HG02571 (cell line): ENCODE data around the gene INSIG2.
"Not testable (repeated sequence)": the region's sequence is repeated elsewhere in the genome, so short reads cannot be mapped to it uniquely, and the experiment has no call there.

ENCODE experiments used
- ATAC-seq: cut with Tn5 transposase; IDR thresholded peaks from one replicate; pipeline ENCODE4 v1.9.1; 2021; ENCODE audit warnings: mild to moderate bottlenecking, moderate library complexity; ENCODE audit not compliant: unreplicated experiment

The INSIG2 gene

DNA sequence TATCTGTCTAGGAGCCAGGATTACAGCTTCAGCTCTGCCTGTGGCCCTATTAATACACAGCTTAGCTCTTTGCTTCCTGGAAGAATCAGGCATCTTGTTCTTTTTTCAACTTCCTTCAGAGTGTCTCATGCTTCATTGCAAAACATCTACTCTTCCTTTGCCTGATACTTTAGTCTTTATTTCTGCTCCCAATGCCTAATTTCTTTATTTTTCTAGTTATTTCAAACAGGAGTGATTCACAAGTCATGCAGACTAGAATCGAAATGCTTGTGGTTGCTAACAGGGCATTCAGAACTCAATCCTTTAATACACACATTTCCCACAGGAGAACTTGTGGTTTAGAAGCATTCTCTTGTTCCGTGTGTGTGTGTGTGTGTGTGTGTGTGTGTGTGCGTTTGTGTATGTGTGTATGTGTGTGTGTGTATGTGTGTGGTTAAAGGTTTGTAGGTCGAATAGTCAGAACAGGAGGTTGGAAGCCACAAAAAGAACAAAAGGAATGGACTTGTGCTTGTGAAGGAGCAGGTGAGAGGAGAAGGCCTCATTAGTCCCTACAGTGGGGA, 28.3 kb upstream of the INSIG2 start:
- ATAC-seq: no peak

DNA sequence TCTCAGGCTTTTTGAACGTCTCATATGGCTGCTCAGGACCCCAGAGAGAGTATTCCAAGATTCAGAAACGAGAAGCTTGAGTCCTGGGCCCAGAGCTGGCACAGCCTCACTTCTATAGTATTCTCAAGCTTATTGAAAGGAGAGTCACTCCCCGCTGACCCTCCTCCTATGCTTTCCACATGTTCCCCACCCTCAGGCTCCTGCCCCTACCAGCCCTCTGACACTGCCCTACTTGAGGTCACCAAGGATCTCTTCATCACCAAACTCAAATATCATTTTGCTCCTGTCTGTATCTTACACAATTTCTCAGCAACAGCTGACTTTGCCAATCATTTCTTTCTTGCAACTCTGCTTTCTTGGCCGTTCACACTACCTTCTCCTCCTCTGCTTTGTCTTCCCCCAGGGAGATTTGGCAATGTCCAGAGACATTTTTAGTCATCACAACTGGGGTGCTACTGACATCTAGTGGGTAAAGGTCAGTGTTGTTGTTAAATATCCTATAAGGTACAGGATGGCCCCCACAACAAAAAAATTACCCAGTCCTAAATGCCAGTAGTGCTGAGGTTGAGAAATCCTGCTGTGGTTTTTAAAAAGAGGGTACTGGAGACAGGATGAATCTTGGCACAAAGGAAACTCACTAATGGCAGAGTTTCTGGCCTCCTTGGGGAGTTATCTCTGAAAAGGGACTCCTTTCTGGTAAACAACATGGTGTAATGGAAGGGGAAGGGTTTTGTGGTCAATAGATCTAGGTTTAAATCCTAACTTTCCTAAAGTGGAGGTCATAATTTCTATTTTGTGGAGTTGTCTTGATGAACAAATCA, 26.9 kb upstream of the INSIG2 start:
- peak; percentile 63 for ATAC-seq

DNA sequence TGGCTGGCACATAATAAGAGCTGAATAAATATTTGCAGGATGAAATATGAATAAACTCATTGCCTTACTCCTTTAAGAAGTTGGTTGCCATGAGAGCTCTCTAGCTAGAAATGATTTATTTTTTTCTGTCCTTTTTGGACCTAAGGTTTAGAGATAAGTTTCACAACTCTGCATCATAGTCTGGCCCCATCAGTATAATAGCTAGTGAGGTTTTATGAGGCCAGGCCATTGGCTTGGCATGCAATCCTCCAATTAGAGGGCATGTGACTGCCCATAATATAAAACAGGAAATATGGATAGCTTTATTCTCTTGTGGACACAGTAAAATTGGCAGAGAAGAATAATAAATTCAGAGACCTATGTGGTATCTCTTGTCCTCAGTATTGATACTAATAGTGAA, 26.2 kb upstream of the INSIG2 start:
- no peak for ATAC-seq

DNA sequence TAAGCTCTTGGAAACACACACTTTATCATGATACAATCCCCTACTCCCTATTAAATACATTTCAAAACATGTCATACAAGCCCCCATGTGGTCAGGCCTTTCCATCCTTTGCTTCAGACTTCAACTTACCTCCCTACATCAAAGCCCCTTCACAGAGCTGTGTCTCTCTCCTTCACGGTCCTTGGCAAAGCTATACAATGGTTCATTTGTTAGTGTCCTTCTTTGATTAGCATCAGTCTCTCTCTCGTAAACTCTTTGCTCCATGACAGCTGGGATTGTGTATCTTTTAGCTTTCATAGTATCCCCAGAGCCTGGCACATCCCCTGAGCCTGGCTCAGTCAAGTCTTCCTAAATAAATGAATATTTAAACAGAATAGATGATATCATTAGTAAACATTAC, 25.6 kb upstream of the INSIG2 start:
- no peak for ATAC-seq

DNA sequence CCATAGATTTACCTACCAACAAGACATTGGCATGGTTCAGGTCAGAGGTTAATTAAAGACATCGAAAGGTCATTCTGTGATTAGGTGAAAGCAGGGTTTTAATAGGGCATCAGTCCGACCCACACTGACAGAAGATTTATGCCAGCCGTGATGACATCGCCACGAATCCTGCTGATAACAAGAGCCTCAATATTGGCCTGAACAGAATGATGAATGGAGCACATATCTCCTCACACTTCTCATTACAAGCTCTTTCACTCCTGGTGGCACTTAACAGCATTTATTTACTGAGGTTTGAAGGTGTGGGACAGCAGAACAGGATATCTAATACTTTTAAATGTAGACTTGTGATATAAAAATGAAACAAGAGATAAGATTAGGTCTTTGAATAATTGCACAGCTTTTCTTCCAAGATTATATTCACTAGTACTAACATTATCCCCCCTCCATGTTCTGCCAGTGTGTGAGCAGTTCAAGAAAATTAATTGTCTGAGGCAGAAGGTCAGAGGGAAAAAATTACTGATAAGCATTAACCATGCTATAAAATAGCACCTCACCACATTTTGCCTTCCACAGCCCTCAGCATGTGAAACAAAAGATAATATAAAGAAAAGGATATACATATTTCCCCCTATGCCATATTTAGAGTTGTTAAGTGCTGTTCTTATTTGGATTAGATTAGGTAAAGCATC, 23.1 kb upstream of the INSIG2 start:
- no peak for ATAC-seq

DNA sequence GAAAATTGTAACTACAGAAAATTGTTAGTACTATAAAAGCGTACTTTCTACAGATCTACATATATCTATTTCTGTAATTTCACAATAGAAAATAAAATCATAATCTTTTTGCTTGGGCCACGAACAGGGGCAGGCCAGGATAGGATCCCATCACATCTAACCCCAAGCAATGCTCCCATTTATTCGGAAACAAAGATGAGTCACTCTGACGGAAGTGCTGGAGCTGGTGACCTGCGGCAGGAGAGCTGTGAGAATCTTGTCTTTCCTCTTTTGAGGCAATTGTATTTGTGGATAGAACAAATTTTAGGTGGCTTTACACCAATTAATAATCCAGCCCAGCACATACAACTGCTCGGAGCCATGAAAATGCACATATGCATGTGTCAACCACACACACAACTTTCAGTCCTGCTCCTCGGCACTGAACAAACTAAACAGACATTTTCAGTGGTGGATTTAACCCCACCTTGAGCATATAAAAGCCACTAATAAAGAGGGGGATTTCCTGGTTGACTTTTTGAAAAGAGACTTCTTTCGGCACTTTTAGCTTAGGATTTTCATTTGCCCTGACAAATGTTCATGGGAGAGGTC, 22.3 kb upstream of the INSIG2 start:
- no peak for ATAC-seq

DNA sequence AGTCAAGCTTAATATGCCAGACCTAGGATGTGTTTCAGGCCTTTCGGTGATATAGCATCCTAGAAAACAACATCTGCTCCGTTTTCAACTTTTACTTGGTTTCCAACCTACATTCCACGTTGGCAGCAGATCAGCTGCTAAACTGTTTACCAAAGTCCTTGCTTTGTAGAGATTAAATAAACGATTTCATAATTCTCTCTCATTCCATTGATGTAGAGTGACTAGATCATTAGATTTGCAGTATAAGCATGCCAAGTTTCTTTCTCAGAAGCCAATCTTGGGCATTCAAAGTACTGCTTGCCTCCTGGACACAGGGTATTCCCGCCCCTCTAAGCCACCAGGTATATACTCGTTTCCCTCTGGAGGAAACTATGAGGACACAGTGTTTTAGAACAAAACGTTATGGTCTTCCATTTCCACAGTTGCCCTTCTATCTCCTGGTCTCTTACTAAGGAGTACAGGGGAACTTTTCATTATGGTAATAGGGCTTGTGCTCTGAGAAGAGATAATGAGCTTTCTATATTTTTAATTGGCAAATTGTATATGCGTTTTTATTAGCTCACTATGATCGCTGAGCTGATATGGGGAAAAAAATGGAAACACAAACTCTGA, 10.5 kb upstream of the INSIG2 start:
- no peak for ATAC-seq

DNA sequence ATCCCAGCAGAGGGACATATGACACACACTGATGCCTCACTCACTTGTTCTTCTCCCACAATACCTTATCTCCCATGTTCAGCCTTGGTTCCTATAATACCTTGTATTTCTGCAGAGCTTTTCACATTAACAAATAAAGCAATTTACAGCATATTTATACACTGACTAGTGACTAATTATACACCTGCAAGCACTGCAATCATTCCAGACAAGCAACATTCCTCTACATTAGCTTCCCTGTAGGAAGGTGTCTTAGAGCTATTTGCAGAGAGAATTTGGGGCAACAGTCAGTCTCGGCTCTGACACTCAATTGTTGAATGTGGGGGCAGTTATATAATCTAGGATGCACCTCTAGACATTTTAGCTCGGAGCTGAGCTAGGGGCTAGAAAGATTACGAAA, 9.5 kb upstream of the INSIG2 start:
- no peak for ATAC-seq

DNA sequence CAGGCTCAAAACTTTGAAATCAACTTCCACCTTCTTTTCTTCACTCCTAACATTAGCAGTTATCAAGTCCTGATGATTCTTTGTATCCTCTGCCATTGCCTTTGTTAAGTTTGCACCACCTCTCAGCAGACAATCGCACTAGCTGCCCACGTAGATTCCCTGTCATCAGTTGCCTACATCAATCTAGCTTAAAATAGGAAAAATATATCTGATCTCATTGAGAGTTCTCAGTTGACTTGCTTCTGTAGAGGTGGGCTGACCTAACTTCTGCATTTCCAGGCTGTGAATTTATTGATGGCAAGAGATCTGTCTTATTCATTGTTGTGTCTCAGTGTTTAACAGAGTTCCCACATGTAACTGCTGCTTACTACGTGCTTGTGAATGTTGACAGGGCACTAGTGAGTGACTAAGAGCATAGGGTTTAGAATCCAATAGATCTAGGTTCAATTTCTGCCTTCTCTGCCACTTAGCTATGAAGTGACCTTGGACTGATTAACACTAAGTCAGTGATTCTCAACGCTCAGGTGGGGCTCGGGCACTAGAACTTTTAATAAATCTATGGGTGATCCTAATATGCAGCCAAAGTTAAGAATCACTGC, 3.7 kb upstream of the INSIG2 start:
- ATAC-seq: no peak

DNA sequence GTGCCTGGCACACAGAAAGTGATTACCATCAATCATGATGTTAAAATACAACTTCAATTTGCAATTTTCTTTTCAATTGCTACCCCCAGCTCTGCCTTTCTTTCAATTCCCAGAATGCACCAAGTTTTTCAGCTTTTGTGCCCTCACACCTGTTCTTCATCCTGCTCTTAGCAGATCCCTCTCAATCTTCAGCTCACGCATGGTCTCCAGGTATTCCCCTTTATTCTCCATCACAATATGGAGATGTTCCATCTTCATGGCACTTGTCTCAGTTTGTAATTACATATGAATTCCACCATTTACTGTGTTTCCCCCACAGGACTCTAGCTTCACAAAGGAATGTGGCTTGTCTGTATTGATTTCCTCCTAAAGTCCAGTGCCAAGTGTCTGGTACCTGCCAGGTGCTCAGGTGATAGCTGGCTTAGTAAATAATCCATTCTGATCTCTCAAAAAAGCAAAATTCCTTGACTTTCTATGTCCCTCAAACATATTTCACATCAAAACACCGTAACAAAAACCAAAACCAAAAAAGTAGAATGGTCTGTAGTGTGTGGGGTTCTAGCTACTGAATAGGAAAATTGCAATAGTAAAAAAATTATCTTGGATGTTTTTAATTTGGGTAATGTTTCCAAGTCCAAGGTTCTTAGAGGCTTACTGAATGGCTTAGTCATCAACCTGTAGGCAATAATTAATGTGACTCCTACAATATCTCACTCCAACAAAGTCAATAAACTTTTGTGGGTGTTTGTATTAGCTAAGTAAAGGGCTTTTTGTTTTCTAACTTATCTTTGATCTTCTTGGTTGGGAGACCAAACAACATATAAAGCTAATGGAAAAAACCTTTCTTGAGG, 2.9 kb upstream of the INSIG2 start:
- no peak for ATAC-seq

DNA sequence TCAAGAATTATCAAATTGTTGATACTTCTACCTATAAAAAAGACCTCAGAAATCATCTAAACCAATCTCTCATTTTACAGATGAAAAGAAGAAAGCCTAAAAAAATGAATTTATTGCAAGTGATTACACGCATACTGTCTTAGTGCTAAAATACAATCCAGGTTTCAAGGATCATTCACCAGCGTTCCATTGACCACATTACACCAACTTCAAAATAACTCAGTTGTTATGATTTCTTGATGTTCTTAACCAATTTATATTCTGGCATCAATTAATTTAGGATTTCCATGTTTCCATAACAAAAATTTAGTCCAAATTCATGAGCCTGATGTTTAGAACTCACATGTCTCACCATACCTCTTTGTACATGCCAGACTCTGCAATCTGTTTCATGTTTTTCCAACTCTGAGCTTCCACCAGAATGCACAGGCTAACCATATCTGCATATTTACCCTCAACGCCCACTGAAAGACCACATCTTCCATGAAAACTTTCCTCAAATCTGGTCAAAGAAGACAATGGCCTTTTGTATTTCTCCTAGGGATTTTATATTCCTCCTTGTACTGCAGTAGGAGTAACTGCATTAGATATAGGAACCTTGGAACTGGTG, 2.1 kb upstream of the INSIG2 start:
- ATAC-seq: no peak

DNA sequence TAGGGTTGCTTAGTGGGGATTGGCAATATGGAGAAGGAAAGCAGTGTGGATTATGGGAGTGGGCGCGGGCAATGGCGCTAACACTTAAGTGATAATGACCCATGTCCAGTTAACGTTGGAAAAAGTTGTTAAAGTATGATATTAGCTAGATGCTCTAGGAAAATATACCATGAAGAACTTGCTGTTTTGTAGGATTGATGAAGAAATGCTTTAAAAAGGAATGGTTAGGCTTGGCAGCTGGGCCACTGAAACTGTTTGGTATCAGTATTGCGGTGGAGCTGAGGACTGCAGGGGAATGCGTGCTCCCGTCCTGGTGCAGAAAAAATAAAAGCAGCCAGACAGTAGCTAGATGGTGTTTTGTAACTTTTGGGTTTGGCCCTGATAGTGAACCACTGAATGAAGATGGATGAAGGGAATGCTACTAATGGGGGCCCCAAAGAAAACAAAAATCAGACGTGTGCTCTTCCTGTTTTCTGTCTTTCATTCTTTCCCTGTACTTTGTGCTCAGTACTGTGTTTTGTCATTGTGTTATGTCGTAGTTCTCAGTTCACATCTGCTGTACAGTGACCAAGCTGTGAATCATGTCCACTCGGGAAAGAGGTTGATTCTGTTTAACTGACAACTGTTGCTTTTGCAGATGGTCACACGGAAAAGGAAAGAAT, 999 bp downstream of the INSIG2 start:
- ATAC-seq: peak; percentile 31

DNA sequence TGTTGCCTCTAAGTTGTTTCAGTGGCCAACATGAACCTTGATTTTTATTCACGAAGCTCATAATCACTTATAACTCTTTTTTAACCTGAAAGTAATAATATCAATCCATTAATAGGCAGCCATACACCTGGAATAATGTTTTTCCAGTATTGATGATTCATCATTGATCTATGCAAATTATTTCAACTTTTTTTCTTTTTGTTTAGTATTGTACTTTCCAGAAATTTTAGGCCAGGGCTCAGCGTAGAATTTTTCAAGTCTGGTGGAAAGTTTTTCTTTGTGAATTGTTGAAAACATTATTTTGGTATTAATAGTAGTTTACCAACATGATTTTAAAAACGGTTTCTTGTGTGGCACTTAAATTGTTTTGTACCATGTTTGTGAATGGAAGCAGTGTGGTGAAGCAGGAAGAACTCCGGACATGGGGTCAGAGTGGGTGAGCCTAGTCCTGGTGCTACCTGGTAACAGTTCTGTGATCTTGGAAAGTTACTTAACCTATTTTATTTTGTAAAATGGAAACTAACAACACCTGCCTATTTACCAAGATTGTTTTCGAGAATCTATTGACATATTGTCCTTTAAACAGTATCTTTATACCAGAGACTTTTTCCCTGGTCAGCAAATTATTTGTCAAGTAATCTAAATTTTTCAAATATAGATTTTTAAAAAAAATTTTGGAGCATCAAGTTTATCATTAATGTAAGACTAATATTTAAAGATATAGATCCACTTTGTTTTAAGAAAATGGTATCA, 2.3 kb downstream of the INSIG2 start:
- ATAC-seq: no peak

DNA sequence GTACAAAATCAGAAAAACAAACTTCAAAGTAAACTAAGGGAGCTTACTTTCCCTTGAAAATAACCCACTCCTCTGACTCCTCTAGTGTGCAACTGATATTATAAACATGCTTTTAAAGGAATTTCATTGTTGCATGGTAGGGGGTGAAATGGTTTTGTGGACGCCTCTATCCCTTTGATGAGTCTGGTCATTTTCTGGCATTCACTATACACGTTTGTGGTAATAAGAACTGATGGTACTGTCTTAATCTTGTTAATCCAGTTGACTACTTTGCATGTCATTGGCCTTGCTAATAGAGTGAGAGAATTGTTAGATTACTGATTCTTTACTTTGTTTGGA, 2.8 kb downstream of the INSIG2 start:
- no peak for ATAC-seq

DNA sequence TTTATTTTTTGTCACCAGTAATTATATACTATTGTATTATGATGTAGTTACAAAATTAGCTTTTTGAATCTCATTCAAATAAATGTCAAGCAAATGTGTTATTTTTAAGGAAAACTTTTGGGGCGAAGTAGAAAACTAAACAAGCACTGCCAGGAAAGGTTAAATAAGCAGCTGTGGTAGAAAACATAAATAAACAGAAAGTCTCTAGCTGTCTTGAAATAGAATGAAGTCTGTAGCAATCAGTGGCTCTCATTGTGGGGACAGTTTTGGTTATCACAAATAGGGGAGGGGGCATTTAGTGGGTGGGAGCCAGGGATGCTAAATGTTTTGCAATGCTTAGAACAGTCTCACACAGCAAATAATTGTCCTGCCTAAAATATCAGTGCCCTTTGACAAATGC, 3.4 kb downstream of the INSIG2 start:
- ATAC-seq: no peak

DNA sequence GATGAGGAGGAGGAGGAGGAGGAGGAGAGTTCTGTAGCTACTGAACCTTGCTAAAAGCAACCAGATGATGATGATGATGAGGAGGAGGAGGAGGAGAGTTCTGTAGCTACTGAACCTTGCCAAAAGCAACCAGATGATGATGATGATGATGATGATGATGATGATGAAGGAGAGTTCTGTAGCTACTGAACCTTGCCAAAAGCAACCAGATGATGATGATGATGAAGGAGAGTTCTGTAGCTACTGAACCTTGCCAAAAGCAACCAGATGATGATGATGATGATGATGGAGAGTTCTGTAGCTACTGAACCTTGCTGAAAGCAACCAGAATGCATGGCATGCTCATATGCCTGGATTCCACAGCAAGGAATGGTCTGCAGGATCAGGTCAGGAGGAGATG, 5.8 kb downstream of the INSIG2 start:
- not testable (repeated sequence) for ATAC-seq

DNA sequence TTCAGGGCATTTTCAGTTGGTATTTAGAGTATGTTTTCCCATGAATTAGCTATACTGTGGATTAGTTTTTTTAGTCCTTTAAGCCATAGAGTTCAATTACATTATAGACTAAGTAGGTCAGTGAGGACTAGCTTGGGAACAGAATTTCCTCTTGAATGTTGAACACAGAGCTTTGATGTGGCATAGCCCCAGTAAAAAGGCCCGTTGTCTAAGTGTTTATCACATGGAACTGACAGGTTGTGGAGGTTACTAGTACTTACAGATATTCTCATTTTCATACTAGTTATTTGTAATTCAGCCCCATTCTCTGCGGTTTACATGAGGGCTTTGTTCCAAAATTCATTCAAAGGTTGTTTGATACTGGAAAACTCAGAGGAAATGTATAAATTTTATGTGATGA, 6.2 kb downstream of the INSIG2 start:
- no peak for ATAC-seq

DNA sequence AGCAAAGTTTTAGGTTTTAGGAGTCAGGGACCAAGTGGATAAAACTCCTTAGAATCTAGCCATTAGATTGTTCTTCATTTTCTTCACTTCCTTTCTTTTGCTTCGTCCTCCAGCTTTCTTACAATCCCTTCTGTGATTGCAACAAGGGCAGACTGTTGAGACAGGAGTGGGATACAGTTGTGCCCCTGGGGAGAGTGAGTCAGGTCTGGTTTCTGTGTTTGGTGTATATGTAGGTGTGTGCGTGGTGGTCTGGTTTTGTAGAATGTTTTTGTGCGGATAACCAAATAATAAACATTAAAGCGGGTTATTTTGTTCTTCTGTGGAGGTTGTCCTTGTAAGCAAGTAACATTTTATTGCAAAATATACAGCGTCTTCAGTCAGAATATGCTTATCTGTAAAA, 7.3 kb downstream of the INSIG2 start:
- no peak for ATAC-seq

DNA sequence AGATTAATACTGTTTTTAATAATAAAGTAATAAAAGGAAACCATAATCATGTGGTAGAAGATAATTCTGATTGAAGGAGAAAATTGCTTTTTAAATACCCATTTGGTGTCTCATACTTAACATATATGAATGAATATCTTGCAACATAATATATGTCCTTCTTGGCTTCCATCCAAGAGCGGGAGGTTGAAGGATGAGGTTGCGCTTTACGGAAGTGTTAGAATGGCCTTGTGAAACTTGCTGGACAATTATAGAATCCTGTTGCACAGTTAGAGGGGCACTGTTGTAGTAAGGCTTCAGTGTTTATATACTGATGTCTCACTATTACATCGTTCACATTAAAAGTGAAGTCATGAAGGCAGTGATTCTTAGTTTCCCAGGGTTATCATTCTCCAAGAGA, 9.4 kb downstream of the INSIG2 start:
- no peak for ATAC-seq
